H9 (cell line): ENCODE data around the gene CEP350. TPM values are rescaled to one million over a fixed set of nuclear protein-coding genes. Genes with fewer than 3 reads are reported as not detected.

Experiments
- DNase-seq: peaks from one replicate; pipeline ENCODE4 v3.0.0-alpha.2; 2017
- H2AFZ ChIP-seq: one replicate; pipeline ENCODE4 v1.6.1; 2013; ENCODE audit warnings: mild to moderate bottlenecking, low read length, control low read depth, moderate library complexity
- H2AK5ac ChIP-seq: 2 replicates; pipeline ENCODE4 v1.6.1; 2013; ENCODE audit warnings: low read length, control low read depth, mixed read lengths; ENCODE audit not compliant: insufficient read length
- H2BK120ac ChIP-seq: one replicate; pipeline ENCODE4 v1.6.1; 2013; ENCODE audit warnings: low read depth, mild to moderate bottlenecking, low read length, control low read depth, inconsistent platforms; ENCODE audit not compliant: poor library complexity, severe bottlenecking
- H2BK12ac ChIP-seq: 2 replicates; pipeline ENCODE4 v1.6.1; 2013; ENCODE audit warnings: low read length, control low read depth, mixed read lengths, low read depth; ENCODE audit not compliant: insufficient read length
- H2BK15ac ChIP-seq: 2 replicates; pipeline ENCODE4 v1.6.1; 2013; ENCODE audit warnings: low read depth, low read length, control low read depth
- H2BK20ac ChIP-seq: one replicate; pipeline ENCODE4 v1.6.1; 2013; ENCODE audit warnings: low read depth, mild to moderate bottlenecking, low read length, control low read depth, inconsistent platforms; ENCODE audit not compliant: poor library complexity, severe bottlenecking
- H2BK5ac ChIP-seq: 2 replicates; pipeline ENCODE4 v1.6.1; 2013; ENCODE audit warnings: low read length, control low read depth, mixed read lengths; ENCODE audit not compliant: insufficient read length
- H3K14ac ChIP-seq: 2 replicates; pipeline ENCODE4 v1.6.1; 2013; ENCODE audit warnings: low read length, control low read depth; ENCODE audit not compliant: insufficient read depth
- H3K18ac ChIP-seq: 2 replicates; pipeline ENCODE4 v1.6.1; 2013; ENCODE audit warnings: low read depth, mild to moderate bottlenecking, mixed read lengths, low read length, control low read depth; ENCODE audit not compliant: insufficient read length
- H3K23ac ChIP-seq: 2 replicates; pipeline ENCODE4 v1.6.1; 2013; ENCODE audit warnings: low read length, control low read depth, mixed read lengths, low read depth; ENCODE audit not compliant: insufficient read length
- H3K23me2 ChIP-seq: 2 replicates; pipeline ENCODE4 v1.6.1; 2013; ENCODE audit warnings: low read depth, mild to moderate bottlenecking, mixed read lengths, low read length, control low read depth; ENCODE audit not compliant: insufficient read length, poor library complexity, severe bottlenecking
- H3K27ac ChIP-seq: 2 replicates; pipeline ENCODE4 v1.5.1; 2013; ENCODE audit warnings: low read length, control low read depth, mixed read lengths, low read depth; ENCODE audit not compliant: insufficient read length
- H3K27me3 ChIP-seq: 2 replicates; pipeline ENCODE4 v1.6.1; 2013; ENCODE audit warnings: low read length, control low read depth, inconsistent platforms; ENCODE audit not compliant: insufficient read depth
- H3K4ac ChIP-seq: 2 replicates; pipeline ENCODE4 v1.6.1; 2013; ENCODE audit warnings: low read depth, mild to moderate bottlenecking, control low read depth, inconsistent platforms, low read length, moderate library complexity
- H3K4me1 ChIP-seq: 2 replicates; pipeline ENCODE4 v1.6.1; 2013; ENCODE audit warnings: low read length, control low read depth, inconsistent platforms; ENCODE audit not compliant: insufficient read depth
- H3K4me2 ChIP-seq: 2 replicates; pipeline ENCODE4 v1.6.1; 2013; ENCODE audit warnings: low read length, control low read depth, mixed read lengths; ENCODE audit not compliant: insufficient read length, insufficient read depth
- H3K56ac ChIP-seq: 2 replicates; pipeline ENCODE4 v1.6.1; 2013; ENCODE audit warnings: low read depth, mild to moderate bottlenecking, mixed read lengths, low read length, control low read depth; ENCODE audit not compliant: insufficient read length
- H3K79me1 ChIP-seq: 2 replicates; pipeline ENCODE4 v1.6.1; 2013; ENCODE audit warnings: low read depth, mild to moderate bottlenecking, moderate library complexity, low read length, control low read depth, inconsistent platforms; ENCODE audit not compliant: insufficient read depth, poor library complexity, severe bottlenecking
- H3K79me2 ChIP-seq: 2 replicates; pipeline ENCODE4 v1.6.1; 2013; ENCODE audit warnings: low read length, control low read depth, inconsistent platforms; ENCODE audit not compliant: insufficient read depth
- H3K9ac ChIP-seq: 2 replicates; pipeline ENCODE4 v1.6.1; 2013; ENCODE audit warnings: low read length, control low read depth, mixed read lengths; ENCODE audit not compliant: insufficient read length; ENCODE audit errors: extremely low read depth
- H3K9me3 ChIP-seq: one replicate; pipeline ENCODE4 v1.6.1; 2013; ENCODE audit warnings: low read depth, low read length, inconsistent platforms; ENCODE audit not compliant: control insufficient read depth
- H3T11ph ChIP-seq: one replicate; pipeline ENCODE4 v1.6.1; 2013; ENCODE audit warnings: mild to moderate bottlenecking, low read length, control low read depth, inconsistent platforms
- H4K20me1 ChIP-seq: one replicate; pipeline ENCODE4 v1.6.1; 2013; ENCODE audit not compliant: control insufficient read depth, insufficient read length, insufficient read depth
- H4K5ac ChIP-seq: 2 replicates; pipeline ENCODE4 v1.6.1; 2013; ENCODE audit warnings: low read depth, mild to moderate bottlenecking, mixed read lengths, low read length, control low read depth; ENCODE audit not compliant: insufficient read length
- H4K8ac ChIP-seq: replicated peaks from 2 replicates; pipeline ENCODE4 v1.6.1; 2013; ENCODE audit warnings: low read length, control low read depth, mixed read lengths, low read depth; ENCODE audit not compliant: insufficient read length
- H4K91ac ChIP-seq: 2 replicates; pipeline ENCODE4 v1.6.1; 2013; ENCODE audit warnings: low read depth, mild to moderate bottlenecking, moderate library complexity, mixed read lengths, low read length, control low read depth; ENCODE audit not compliant: insufficient read length
- H3K27ac Mint-ChIP-seq, 3 experiments: 2 replicates in 2 of 3; 3 replicates in 1 of 3; pipeline ENCODE4 v1.8.0; 2020 to 2021; ENCODE audit warnings: mixed read lengths in 3 of 3, mild to moderate bottlenecking in 1 of 3, moderate library complexity in 1 of 3
- H3K27me3 Mint-ChIP-seq: 2 replicates; pipeline ENCODE4 v1.8.0; 2021; ENCODE audit warnings: low read depth, mild to moderate bottlenecking, moderate library complexity, mixed read lengths
- H3K36me3 Mint-ChIP-seq, 3 experiments: 2 replicates in 2 of 3; 3 replicates in 1 of 3; pipeline ENCODE4 v1.8.0; 2020 to 2021; ENCODE audit warnings: low read depth in 3 of 3, mixed read lengths in 3 of 3; ENCODE audit not compliant: insufficient read depth in 1 of 3
- H3K4me1 Mint-ChIP-seq, 2 experiments: 2 replicates each; pipeline ENCODE4 v1.8.0; 2020; ENCODE audit warnings: mixed read lengths in 2 of 2
- H3K4me3 Mint-ChIP-seq, 2 experiments: 2 replicates in 1 of 2; 3 replicates in 1 of 2; pipeline ENCODE4 v1.8.0; 2020 to 2021; ENCODE audit warnings: mild to moderate bottlenecking in 2 of 2, mixed read lengths in 2 of 2, moderate library complexity in 1 of 2
- H3K9me3 Mint-ChIP-seq, 2 experiments: 2 replicates in 1 of 2; 3 replicates in 1 of 2; pipeline ENCODE4 v1.8.0; 2020; ENCODE audit warnings: mild to moderate bottlenecking in 2 of 2, mixed read lengths in 2 of 2, moderate library complexity in 1 of 2
- CTCF ChIP-seq: fragments of 200-600 bp; sonication (generic); conservative IDR thresholded peaks from 3 replicates; pipeline ENCODE4 v1.8.0; 2021; ENCODE audit warnings: antibody characterized with exemption, mild to moderate bottlenecking
- WGBS: extraction: QIAGEN DNeasy Blood & Tissue Kit; methylation state at CpG from one replicate; pipeline ENCODE4 v1.1.7; 2013; ENCODE audit warnings: missing lambda C conversion rate, low lambda C conversion rate, mixed read lengths; ENCODE audit not compliant: insufficient read length; ENCODE audit errors: extremely low coverage; 5-methylcytosine and 5-hydroxymethylcytosine counted together
- total RNA-seq: library from RNA; stranded (reverse); gene quantifications from 2 replicates; pipeline ENCODE4 v1.2.1, GENCODE V29; 2021

The CEP350 gene
- total RNA-seq, 1 experiment from 2014 or later, result 39.2 TPM

- Histone ChIP-seq H3T11ph (no peak overlapping the region), H3K79me1 (no peaks in the 10 kb centered on the region), H4K8ac (no peak overlapping the region), H3K18ac (no peak overlapping the region), H2AK5ac (no peak overlapping the region), H4K5ac (no peak overlapping the region), H2BK12ac (no peak overlapping the region), H2AFZ (no peak overlapping the region), H2BK120ac (no peak overlapping the region), H3K27ac (no peak overlapping the region), H3K56ac (no peak overlapping the region), H3K4me2 (no peak overlapping the region), H3K4me1 (no peaks in the 10 kb centered on the region), H2BK5ac (no peak overlapping the region), H4K91ac (no peak overlapping the region), H4K20me1 (no peaks in the 10 kb centered on the region), H3K23ac (no peak overlapping the region), H3K23me2 (no peaks in the 10 kb centered on the region), H3K9me3 (no peaks in the 10 kb centered on the region), H3K27me3 (no peaks in the 10 kb centered on the region), H3K14ac (no peak overlapping the region), H3K79me2 (no peaks in the 10 kb centered on the region), H2BK20ac (no peak overlapping the region), H2BK15ac (no peak overlapping the region), H3K9ac (no peak overlapping the region), H3K4ac (no peak overlapping the region)
- Mint-ChIP-seq H3K27ac (no peak overlapping the region), H3K36me3 (peaks cover 3 to 32% (median 31%) of the 10 kb centered on the region in 3 experiments; a peak in 5 of 7 replicates), H3K4me3 (no peak overlapping the region), H3K9me3 (no peaks in the 10 kb centered on the region), H3K4me1 (no peaks in the 10 kb centered on the region), H3K27me3 (no peaks in the 10 kb centered on the region)
- TF ChIP-seq CTCF, result no peak
- DNase-seq, result no peak
- no CpG with 5 or more reads among the region's 3 CpGs for WGBS
Observed at GRCh38 chr1:180062452-180062971, 107.9 kb downstream of the CEP350 start.
